ENCODE data around the gene HMGN3. TPM values are rescaled to one million over a fixed set of nuclear protein-coding genes. Genes with fewer than 3 reads are reported as not detected.

HMGN3 gene
- total and polyA plus RNA-seq, 10 donors, result 38.3 to 115 (median 57.9) TPM

- Histone ChIP-seq H3K9me3 (no peaks in the 10 kb centered on the region), H3K36me3 (no peaks in the 10 kb centered on the region), H3K4me1 (peaks cover 4 to 27% (median 15%) of the 10 kb centered on the region in 6 donors), H3K4me3 (no peak overlapping the region), H3K27me3 (replicated peaks in 1 of 7) (no peaks in the 10 kb centered on the region), H3K27ac (no peak overlapping the region)
- intact Hi-C loops (cut with DNase I; ENCODE audit: low total_unique reads), result no loop called here
- 84 to 93% (median 88%) methylated on average over 3 of the region's 3 CpGs for WGBS, 5 donors
- TF ChIP-seq POLR2A (IDR thresholded peaks at IDR 0.05) (no peak), CTCF (IDR thresholded peaks at IDR 0.05 in 8 of 11, conservative IDR thresholded peaks at IDR 0.05 in 3 of 11) (no peak), POLR2AphosphoS5 (IDR thresholded peaks at IDR 0.05) (no peak)
- DNase-seq, result no peak
Observed at GRCh38 chr6:79236711-79237110, 2.2 kb upstream of the HMGN3 start.

- Histone ChIP-seq H3K27me3 (replicated peaks in 1 of 7) (no peaks in the 10 kb centered on the region), H3K9me3 (no peaks in the 10 kb centered on the region), H3K36me3 (no peaks in the 10 kb centered on the region), H3K27ac (peak overlapping the region; percentile 82 to 93 (median 89)), H3K4me3 (peak overlapping the region; percentile 67 to 88 (median 72)), H3K4me1 (peaks cover 4 to 31% (median 15%) of the 10 kb centered on the region in 6 donors)
- intact Hi-C loops (cut with DNase I; ENCODE audit: low total_unique reads), result loop anchor here (5.0 kb wide), 1 partner anchor 156 kb away; the partner anchor contains the start of gene PHIP
- 0 to 1% (median 1%) methylated on average over 41 of the region's 41 CpGs for WGBS, 5 donors
- TF ChIP-seq POLR2AphosphoS5 (IDR thresholded peaks at IDR 0.05) (peak; percentile 61 to 87 (median 85)), CTCF (IDR thresholded peaks at IDR 0.05 in 8 of 11, conservative IDR thresholded peaks at IDR 0.05 in 3 of 11) (peak in 10 of 11 experiments; percentile 23 to 61 (median 47)), POLR2A (IDR thresholded peaks at IDR 0.05) (no peak)
- peak; percentile 95 for DNase-seq
Observed at GRCh38 chr6:79233611-79234149, 802 bp downstream of the HMGN3 start.

- H3K36me3 ChIP-seq, result no peaks in the 10 kb centered on the region
- H3K27ac ChIP-seq, result peak overlapping the region; percentile 82 to 93 (median 89)
- no peaks in the 10 kb centered on the region for H3K27me3 ChIP-seq (replicated peaks in 1 of 7)
- peaks cover 4 to 31% (median 15%) of the 10 kb centered on the region in 6 donors for H3K4me1 ChIP-seq
- TF ChIP-seq POLR2AphosphoS5 (IDR thresholded peaks at IDR 0.05), result no peak
- no peak for TF ChIP-seq POLR2A (IDR thresholded peaks at IDR 0.05)
- no peak for TF ChIP-seq CTCF (IDR thresholded peaks at IDR 0.05 in 8 of 11, conservative IDR thresholded peaks at IDR 0.05 in 3 of 11)
- no peak for DNase-seq
- peak overlapping the region; percentile 67 to 88 (median 72) for H3K4me3 ChIP-seq
- 90 to 96% (median 91%) methylated on average over 6 of the region's 6 CpGs for WGBS, 5 donors
- no peaks in the 10 kb centered on the region for H3K9me3 ChIP-seq
- intact Hi-C loops (cut with DNase I; ENCODE audit: low total_unique reads), result loop anchor here (5.0 kb wide), 1 partner anchor 156 kb away; the partner anchor contains the start of gene PHIP
Observed at GRCh38 chr6:79232696-79233462, 1.6 kb downstream of the HMGN3 start.

GRCh38 chr6:79231666-79232065, 2.8 kb downstream of the HMGN3 start:
- no peak overlapping the region for H3K27ac ChIP-seq

More at GRCh38 chr6:79231666-79232065, 2.8 kb downstream of the HMGN3 start:
- Histone ChIP-seq H3K36me3 (no peaks in the 10 kb centered on the region), H3K4me3 (no peak overlapping the region), H3K4me1 (peaks cover 4 to 31% (median 15%) of the 10 kb centered on the region in 6 donors), H3K9me3 (no peaks in the 10 kb centered on the region), H3K27me3 (replicated peaks in 1 of 7) (no peaks in the 10 kb centered on the region)
- no peak for DNase-seq
- intact Hi-C loops (cut with DNase I; ENCODE audit: low total_unique reads), result loop anchor here (5.0 kb wide), 1 partner anchor 154 kb away; the partner anchor contains the start of gene PHIP
- no peak for TF ChIP-seq POLR2A (IDR thresholded peaks at IDR 0.05)
- TF ChIP-seq POLR2AphosphoS5 (IDR thresholded peaks at IDR 0.05), result no peak
- no peak for TF ChIP-seq CTCF (IDR thresholded peaks at IDR 0.05 in 8 of 11, conservative IDR thresholded peaks at IDR 0.05 in 3 of 11)

Measured in spleen (tissue), 11 donors.